NT2/D1 (cell line): ENCODE measurements around the gene MUC6.

Experiments
- SUZ12 ChIP-seq: IDR thresholded peaks from 2 replicates; pipeline ENCODE4 v1.6.1; 2011; ENCODE audit not compliant: insufficient read length, insufficient read depth; ENCODE audit errors: extremely low read depth
- ZNF274 ChIP-seq: IDR thresholded peaks from 2 replicates; pipeline ENCODE4 v1.6.1; 2011; ENCODE audit warnings: mild to moderate bottlenecking, low read depth, low read length

DNA sequence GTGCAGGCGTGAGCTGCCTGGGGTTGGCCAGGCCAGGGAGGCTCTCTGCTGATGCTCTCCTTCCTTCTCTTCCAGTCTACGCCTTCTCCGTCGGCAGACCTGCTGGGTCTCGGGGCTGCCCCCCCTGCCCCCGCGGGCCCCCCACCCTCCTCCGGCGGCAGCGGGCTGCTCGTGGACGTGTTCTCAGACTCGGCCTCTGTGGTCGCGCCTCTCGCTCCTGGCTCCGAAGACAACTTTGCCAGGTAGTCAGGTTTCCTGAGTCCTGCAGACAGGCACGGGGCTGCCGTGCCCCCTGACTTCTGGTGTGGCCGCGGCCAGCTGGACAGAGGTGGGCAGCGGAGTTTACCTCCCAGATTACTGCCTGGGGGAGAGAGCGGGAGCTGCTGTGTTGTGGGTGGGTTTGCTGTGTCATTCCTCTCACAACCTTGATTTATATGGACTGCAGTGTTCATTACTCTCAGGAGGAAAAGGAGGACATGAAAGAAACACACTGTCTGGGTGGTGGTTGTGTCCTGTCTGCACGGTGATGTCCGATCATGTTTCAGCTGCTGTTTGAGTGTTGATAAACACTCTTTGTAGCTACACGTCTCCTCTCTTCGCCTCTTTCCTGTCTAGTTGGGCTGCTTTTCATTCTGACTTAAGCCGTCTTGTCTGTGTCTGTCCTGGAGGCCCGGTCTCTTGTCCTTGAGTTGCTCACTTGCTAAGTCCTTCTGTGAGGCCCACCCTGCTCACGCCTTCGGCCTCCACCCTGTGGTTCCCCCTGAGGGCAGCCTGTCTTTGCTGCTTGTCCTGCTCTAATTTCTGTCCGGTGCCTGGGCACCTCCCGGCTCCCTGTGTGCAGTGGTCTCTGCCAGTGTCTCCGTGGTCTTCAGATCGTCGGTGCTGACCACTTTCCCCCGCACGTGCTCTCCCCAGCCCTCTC is 35.9 kb downstream of the MUC6 start:
- TF ChIP-seq SUZ12 (no peak), ZNF274 (no peak)
